Activated naive CD8-positive, alpha-beta T cell treated with anti-CD3 and anti-CD28 coated beads, Interleukin-2, amount 50 U/mL, for 24 hours (primary cell): Measurements from ENCODE around the gene TTLL5.

Experiments
- ATAC-seq: fragments of 150-1000 bp; cut with Tn5 transposase; one replicate; pipeline ENCODE4 v1.10.0; 2021
- DNase-seq: peaks from one replicate; pipeline ENCODE4 v3.0.0; 2021
- H3K27ac Mint-ChIP-seq: one replicate; pipeline ENCODE4 v1.8.0; 2021; ENCODE audit warnings: mild to moderate bottlenecking, mixed read lengths
- H3K27me3 Mint-ChIP-seq: one replicate; pipeline ENCODE4 v1.8.0; 2021; ENCODE audit warnings: mixed read lengths
- H3K36me3 Mint-ChIP-seq: one replicate; pipeline ENCODE4 v1.8.0; 2021; ENCODE audit warnings: low read depth, mixed read lengths
- H3K4me1 Mint-ChIP-seq: one replicate; pipeline ENCODE4 v1.8.0; 2021; ENCODE audit warnings: mixed read lengths
- H3K4me3 Mint-ChIP-seq: one replicate; pipeline ENCODE4 v1.8.0; 2021; ENCODE audit warnings: mild to moderate bottlenecking, moderate library complexity, mixed read lengths
- H3K9me3 Mint-ChIP-seq: one replicate; pipeline ENCODE4 v1.8.0; 2021; ENCODE audit warnings: mixed read lengths

The TTLL5 gene

GRCh38 chr14:75804570-75805275, 143.7 kb downstream of the TTLL5 start:
- DNase-seq (no peak), ATAC-seq (no peak)
- H3K36me3 Mint-ChIP-seq = peaks cover 18% of the 10 kb centered on the region
- H3K9me3 Mint-ChIP-seq = peaks cover 4% of the 10 kb centered on the region
- H3K27ac Mint-ChIP-seq = no peak overlapping the region
- H3K27me3 Mint-ChIP-seq = no peaks in the 10 kb centered on the region
- H3K4me1 Mint-ChIP-seq = no peaks in the 10 kb centered on the region
- no peak overlapping the region for H3K4me3 Mint-ChIP-seq

DNA sequence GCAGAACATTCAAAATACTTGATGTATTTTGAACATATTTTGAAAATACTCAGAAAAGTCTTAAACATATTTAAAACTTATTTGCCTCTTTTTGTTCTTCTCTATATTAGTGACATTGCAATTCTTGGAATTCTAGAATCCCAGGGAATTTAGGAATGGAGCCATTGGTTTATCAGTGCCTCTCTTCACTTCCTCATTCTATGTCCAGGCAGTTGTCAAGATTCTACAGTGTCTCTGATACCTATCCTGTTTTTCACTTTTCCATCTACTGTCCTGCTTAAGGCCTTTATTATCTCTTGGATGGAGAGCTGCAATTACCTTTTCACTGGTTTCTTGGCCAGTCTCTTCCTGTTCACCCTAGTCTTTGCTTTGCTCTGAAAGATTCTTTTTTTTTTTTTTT, 144.6 kb downstream of the TTLL5 start:
- H3K36me3 Mint-ChIP-seq = peaks cover 15% of the 10 kb centered on the region
- H3K27ac Mint-ChIP-seq = no peak overlapping the region
- H3K9me3 Mint-ChIP-seq = no peaks in the 10 kb centered on the region
- H3K4me3 Mint-ChIP-seq = no peak overlapping the region
- no peaks in the 10 kb centered on the region for H3K27me3 Mint-ChIP-seq
- ATAC-seq = no peak
- DNase-seq = no peak
- no peaks in the 10 kb centered on the region for H3K4me1 Mint-ChIP-seq

GRCh38 chr14:75806352-75806832, 145.3 kb downstream of the TTLL5 start:
- Mint-ChIP-seq H3K9me3 (no peaks in the 10 kb centered on the region), H3K27me3 (no peaks in the 10 kb centered on the region), H3K4me1 (no peaks in the 10 kb centered on the region), H3K4me3 (no peak overlapping the region), H3K27ac (no peak overlapping the region), H3K36me3 (peaks cover 15% of the 10 kb centered on the region)
- DNase-seq (no peak), ATAC-seq (no peak)

- ATAC-seq (no peak), DNase-seq (no peak)
- no peaks in the 10 kb centered on the region for H3K27me3 Mint-ChIP-seq
- no peaks in the 10 kb centered on the region for H3K9me3 Mint-ChIP-seq
- H3K4me3 Mint-ChIP-seq = no peak overlapping the region
- peaks cover 13% of the 10 kb centered on the region for H3K36me3 Mint-ChIP-seq
- no peak overlapping the region for H3K27ac Mint-ChIP-seq
- no peaks in the 10 kb centered on the region for H3K4me1 Mint-ChIP-seq
Observed at GRCh38 chr14:75807667-75808360, 146.8 kb downstream of the TTLL5 start.

DNA sequence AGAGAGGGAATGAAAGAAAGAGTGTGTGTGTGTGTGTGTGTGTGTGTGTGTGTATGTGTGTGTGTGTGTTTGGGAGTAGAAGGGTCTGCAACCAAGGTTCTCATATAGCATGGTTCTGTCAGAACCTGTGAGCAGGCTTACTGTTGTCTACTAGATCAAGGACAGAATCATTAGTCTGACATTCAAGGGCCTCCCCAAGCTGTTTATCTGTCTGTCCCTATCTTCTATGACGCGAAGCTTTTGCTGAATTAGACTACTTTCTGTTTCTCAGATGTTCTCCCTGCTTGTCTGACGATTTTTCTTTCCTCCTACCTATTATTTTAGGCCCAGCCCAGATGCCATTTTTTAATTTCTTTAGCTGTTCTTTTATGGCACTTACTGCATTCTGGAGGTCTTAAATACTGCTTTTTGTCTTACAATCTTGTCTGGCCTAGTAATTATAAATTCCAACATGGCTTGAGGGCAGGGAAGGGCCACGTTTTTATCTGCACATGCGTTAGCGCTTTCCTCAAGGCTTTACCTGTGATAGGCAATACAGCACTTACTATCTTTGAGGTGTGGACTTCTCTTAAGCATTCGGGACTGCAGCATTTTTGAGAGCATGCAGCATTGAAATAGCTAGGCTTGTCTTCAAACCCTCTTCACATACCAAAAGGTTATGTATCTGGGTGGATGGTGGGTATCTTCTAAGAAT, 150.2 kb downstream of the TTLL5 start:
- peaks cover 6% of the 10 kb centered on the region for H3K36me3 Mint-ChIP-seq
- DNase-seq (no peak), ATAC-seq (no peak)
- H3K27ac Mint-ChIP-seq = no peak overlapping the region
- no peaks in the 10 kb centered on the region for H3K27me3 Mint-ChIP-seq
- no peaks in the 10 kb centered on the region for H3K4me1 Mint-ChIP-seq
- H3K4me3 Mint-ChIP-seq = no peak overlapping the region
- no peaks in the 10 kb centered on the region for H3K9me3 Mint-ChIP-seq

GRCh38 chr14:75811872-75812499, 150.9 kb downstream of the TTLL5 start:
- H3K4me1 Mint-ChIP-seq = no peaks in the 10 kb centered on the region
- DNase-seq (no peak), ATAC-seq (no peak)
- H3K9me3 Mint-ChIP-seq = no peaks in the 10 kb centered on the region
- H3K27me3 Mint-ChIP-seq = no peaks in the 10 kb centered on the region
- H3K27ac Mint-ChIP-seq = no peak overlapping the region
- H3K36me3 Mint-ChIP-seq = peaks cover 2% of the 10 kb centered on the region
- H3K4me3 Mint-ChIP-seq = no peak overlapping the region

GRCh38 chr14:75812622-75813021, 151.6 kb downstream of the TTLL5 start:
- Mint-ChIP-seq H3K4me3 (no peak overlapping the region), H3K36me3 (peaks cover 2% of the 10 kb centered on the region), H3K4me1 (no peaks in the 10 kb centered on the region), H3K27ac (no peak overlapping the region), H3K27me3 (no peaks in the 10 kb centered on the region), H3K9me3 (no peaks in the 10 kb centered on the region)
- DNase-seq = no peak
- no peak for ATAC-seq

DNA sequence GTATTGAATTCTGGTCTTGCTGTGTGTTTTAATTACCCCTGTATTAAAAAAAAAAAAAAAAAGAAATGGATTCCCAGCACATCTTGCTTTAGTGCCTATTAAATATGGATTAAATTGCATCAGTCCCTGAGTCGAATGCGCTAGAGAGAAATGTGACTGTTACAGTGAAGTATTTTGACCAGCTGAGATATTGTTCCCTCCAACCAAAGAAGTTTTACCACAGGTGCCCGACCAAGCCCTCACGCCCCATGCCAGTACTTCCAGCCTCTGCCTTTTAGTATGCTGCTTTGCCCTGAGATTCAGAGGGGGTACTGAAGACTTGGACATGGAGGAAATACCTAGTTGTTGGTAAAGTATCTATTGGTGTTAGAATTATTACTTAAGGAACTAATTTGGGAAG, 159.7 kb downstream of the TTLL5 start:
- H3K27me3 Mint-ChIP-seq = no peaks in the 10 kb centered on the region
- H3K4me3 Mint-ChIP-seq = no peak overlapping the region
- H3K27ac Mint-ChIP-seq = no peak overlapping the region
- ATAC-seq (no peak), DNase-seq (no peak)
- peaks cover 6% of the 10 kb centered on the region for H3K4me1 Mint-ChIP-seq
- H3K36me3 Mint-ChIP-seq = peaks cover 24% of the 10 kb centered on the region
- H3K9me3 Mint-ChIP-seq = no peaks in the 10 kb centered on the region

GRCh38 chr14:75821831-75822521, 160.9 kb downstream of the TTLL5 start:
- peaks cover 6% of the 10 kb centered on the region for H3K4me1 Mint-ChIP-seq

GRCh38 chr14:75822522-75823141, 161.6 kb downstream of the TTLL5 start:
- Mint-ChIP-seq H3K36me3 (peaks cover 24% of the 10 kb centered on the region), H3K27me3 (no peaks in the 10 kb centered on the region), H3K4me3 (no peak overlapping the region), H3K27ac (no peak overlapping the region), H3K9me3 (no peaks in the 10 kb centered on the region), H3K4me1 (peaks cover 6% of the 10 kb centered on the region)
- DNase-seq = no peak
- ATAC-seq = no peak

More at GRCh38 chr14:75821831-75822521, 160.9 kb downstream of the TTLL5 start:
- H3K4me3 Mint-ChIP-seq = no peak overlapping the region
- H3K27me3 Mint-ChIP-seq = no peaks in the 10 kb centered on the region
- no peaks in the 10 kb centered on the region for H3K9me3 Mint-ChIP-seq
- ATAC-seq (no peak), DNase-seq (no peak)
- H3K27ac Mint-ChIP-seq = no peak overlapping the region
- peaks cover 24% of the 10 kb centered on the region for H3K36me3 Mint-ChIP-seq

GRCh38 chr14:75823334-75823733, 162.3 kb downstream of the TTLL5 start:
- Mint-ChIP-seq H3K27ac (no peak overlapping the region), H3K27me3 (no peaks in the 10 kb centered on the region), H3K36me3 (peaks cover 24% of the 10 kb centered on the region), H3K4me3 (no peak overlapping the region), H3K4me1 (peaks cover 6% of the 10 kb centered on the region), H3K9me3 (no peaks in the 10 kb centered on the region)
- ATAC-seq (no peak), DNase-seq (no peak)

DNA sequence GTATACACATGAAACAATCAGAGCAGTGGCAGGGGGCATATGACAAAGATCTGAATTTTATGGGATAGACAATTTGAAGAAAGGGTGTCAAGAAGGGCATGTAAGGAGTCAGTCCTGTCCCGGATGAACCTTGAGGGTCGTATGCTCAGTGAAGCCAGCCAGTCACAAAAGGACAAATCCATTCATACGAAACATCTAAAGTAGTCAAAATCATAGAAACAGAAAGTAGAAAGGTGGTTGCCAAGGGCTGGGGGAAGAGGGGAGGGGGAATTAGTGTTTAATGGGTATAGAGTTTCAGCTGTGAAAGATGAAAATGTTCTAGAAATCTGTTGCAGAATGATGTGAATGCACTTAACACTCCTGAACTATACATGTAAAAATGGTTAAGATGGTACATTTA, 163.3 kb downstream of the TTLL5 start:
- no peaks in the 10 kb centered on the region for H3K9me3 Mint-ChIP-seq
- ATAC-seq = no peak

GRCh38 chr14:75825147-75825592, 164.1 kb downstream of the TTLL5 start:
- H3K9me3 Mint-ChIP-seq = no peaks in the 10 kb centered on the region
- no peaks in the 10 kb centered on the region for H3K27me3 Mint-ChIP-seq
- no peak for DNase-seq
- H3K36me3 Mint-ChIP-seq = peaks cover 23% of the 10 kb centered on the region
- H3K4me1 Mint-ChIP-seq = peaks cover 6% of the 10 kb centered on the region
- H3K27ac Mint-ChIP-seq = no peak overlapping the region
- H3K4me3 Mint-ChIP-seq = no peak overlapping the region
- ATAC-seq = no peak

More for the DNA sequence above, 163.3 kb downstream of the TTLL5 start:
- Mint-ChIP-seq H3K4me1 (peaks cover 6% of the 10 kb centered on the region), H3K27ac (no peak overlapping the region), H3K27me3 (no peaks in the 10 kb centered on the region), H3K36me3 (peaks cover 26% of the 10 kb centered on the region), H3K4me3 (no peak overlapping the region)
- DNase-seq = no peak

- no peak overlapping the region for H3K4me3 Mint-ChIP-seq
- no peaks in the 10 kb centered on the region for H3K27me3 Mint-ChIP-seq
- no peak for ATAC-seq
- H3K27ac Mint-ChIP-seq = no peak overlapping the region
- H3K36me3 Mint-ChIP-seq = peaks cover 12% of the 10 kb centered on the region
- H3K9me3 Mint-ChIP-seq = no peaks in the 10 kb centered on the region
- peaks cover 13% of the 10 kb centered on the region for H3K4me1 Mint-ChIP-seq
- no peak for DNase-seq
Observed at GRCh38 chr14:75826599-75826998, 165.6 kb downstream of the TTLL5 start.
